Measurements from ENCODE around the gene SNTG2.

- TF ChIP-seq EZH2 (IDR thresholded peaks at IDR 0.05), result no peak
- no peak for TF ChIP-seq POLR2AphosphoS5 (IDR thresholded peaks at IDR 0.05; ENCODE audit: borderline replicate concordance, low read depth, low read length)
These were observed 11.1 kb downstream of the SNTG2 start for GRCh38 chr2:961786-962185.
